ENCODE results near the gene VMP1. TPM values are rescaled to one million over a fixed set of nuclear protein-coding genes. Genes with fewer than 3 reads are reported as not detected.

The VMP1 gene
- total and polyA plus RNA-seq, 2 of the 13 experiments (the other 11 are each of a cell fraction or from before 2014, with no cell fraction given), result 186 to 271 TPM

- TF ChIP-seq KIAA2018 (CRISPR knock-in tag; IDR thresholded peaks at IDR 0.05; ENCODE audit: borderline replicate concordance) (no peak), MTA1 (CRISPR knock-in tag; IDR thresholded peaks at IDR 0.05; ENCODE audit: borderline replicate concordance) (peak; percentile 53; the same call in 1 of the 2 replicates), ZFX (CRISPR knock-in tag; IDR thresholded peaks at IDR 0.05; ENCODE audit: low read depth) (peak; percentile 58), FOXJ3 (CRISPR knock-in tag; IDR thresholded peaks at IDR 0.05; ENCODE audit: borderline replicate concordance) (peak; percentile 94), ZNF160 (CRISPR knock-in tag; IDR thresholded peaks at IDR 0.05) (0 out of 2 replicates have a peak, but pooled peaks have one; percentile 75), ZNF609 (CRISPR knock-in tag; IDR thresholded peaks at IDR 0.05; ENCODE audit: borderline replicate concordance) (peak; percentile 93), POLR2A (IDR thresholded peaks at IDR 0.05; ENCODE audit: insufficient read depth in 1 of 2, low read depth in 2 of 2, low read length in 2 of 2) (peak in 1 of 2 experiments; percentile 42; a peak in 2 of 4 replicates), SIX4 (CRISPR knock-in tag; IDR thresholded peaks at IDR 0.05) (peak; percentile 60; the same call in 1 of the 2 replicates), FOSL1 (CRISPR knock-in tag; IDR thresholded peaks at IDR 0.05; ENCODE audit: borderline replicate concordance) (peak; percentile 85; the same call in 1 of the 2 replicates), ZNF331 (CRISPR knock-in tag; IDR thresholded peaks at IDR 0.05) (peak; percentile 96), ZFP36L1 (CRISPR knock-in tag; IDR thresholded peaks at IDR 0.05) (peak; percentile 83), RXRB (CRISPR knock-in tag; IDR thresholded peaks at IDR 0.05; ENCODE audit: borderline replicate concordance) (peak; percentile 100), ZNF710 (CRISPR knock-in tag; IDR thresholded peaks at IDR 0.05; ENCODE audit: borderline replicate concordance) (peak; percentile 83)
These were observed 145.9 kb downstream of the VMP1 start (continued) for GRCh38 chr17:59853168-59853918.
